Measurements from ENCODE around the gene SP3. TPM values are rescaled to one million over a fixed set of nuclear protein-coding genes. Genes with fewer than 3 reads are reported as not detected.

SP3 gene
- 32.3 and 65.4 TPM in 2 replicates for total RNA-seq

- peak; percentile 68 for DNase-seq (ENCODE audit: extremely low read depth, low read depth, low spot score)
Measured at GRCh38 chr2:173965372-173966025, at the start of gene SP3. TSS of gene SP3 (minus strand) at chr2:173965373. CDS start at chr2:173965171, 202 bp downstream.

- no peak for DNase-seq (ENCODE audit: extremely low read depth, low read depth, low spot score)
Measured at GRCh38 chr2:174014699-174015070, 49.5 kb upstream of the SP3 start.

GRCh38 chr2:174014011-174014698 is 49.0 kb upstream of the SP3 start:
- no peak for DNase-seq (ENCODE audit: extremely low read depth, low read depth, low spot score)

- no peak for DNase-seq (ENCODE audit: extremely low read depth, low read depth, low spot score)
Measured at GRCh38 chr2:174013315-174013751, 48.2 kb upstream of the SP3 start.

- DNase-seq (ENCODE audit: extremely low read depth, low read depth, low spot score), result no peak
Measured at GRCh38 chr2:174012347-174013314, 47.5 kb upstream of the SP3 start.

GRCh38 chr2:174011796-174012195 is 46.6 kb upstream of the SP3 start:
- no peak for DNase-seq (ENCODE audit: extremely low read depth, low read depth, low spot score)

- no peak for DNase-seq (ENCODE audit: extremely low read depth, low read depth, low spot score)
Measured at GRCh38 chr2:174011173-174011572, 46.0 kb upstream of the SP3 start.

- no peak for DNase-seq (ENCODE audit: extremely low read depth, low read depth, low spot score)
Measured at GRCh38 chr2:174009488-174010223, 44.5 kb upstream of the SP3 start.

- no peak for DNase-seq (ENCODE audit: extremely low read depth, low read depth, low spot score)
Measured at GRCh38 chr2:174008720-174009119, 43.5 kb upstream of the SP3 start.

GRCh38 chr2:174007010-174007409 is 41.8 kb upstream of the SP3 start:
- DNase-seq (ENCODE audit: extremely low read depth, low read depth, low spot score), result no peak

- no peak for DNase-seq (ENCODE audit: extremely low read depth, low read depth, low spot score)
Measured at GRCh38 chr2:174005801-174006419, 40.7 kb upstream of the SP3 start.

- no peak for DNase-seq (ENCODE audit: extremely low read depth, low read depth, low spot score)
Measured at GRCh38 chr2:174004905-174005605, 39.9 kb upstream of the SP3 start.

GRCh38 chr2:174003720-174004695 is 38.8 kb upstream of the SP3 start:
- no peak for DNase-seq (ENCODE audit: extremely low read depth, low read depth, low spot score)

- no peak for DNase-seq (ENCODE audit: extremely low read depth, low read depth, low spot score)
Measured at GRCh38 chr2:174002679-174003078, 37.5 kb upstream of the SP3 start.

- DNase-seq (ENCODE audit: extremely low read depth, low read depth, low spot score), result no peak
Measured at GRCh38 chr2:174001107-174001506, 35.9 kb upstream of the SP3 start.

GRCh38 chr2:173999724-174000123 is 34.6 kb upstream of the SP3 start:
- DNase-seq (ENCODE audit: extremely low read depth, low read depth, low spot score), result no peak

- DNase-seq (ENCODE audit: extremely low read depth, low read depth, low spot score), result no peak
Measured at GRCh38 chr2:173999272-173999671, 34.1 kb upstream of the SP3 start.

GRCh38 chr2:173998386-173998785 is 33.2 kb upstream of the SP3 start:
- no peak for DNase-seq (ENCODE audit: extremely low read depth, low read depth, low spot score)

All from glomerular endothelial cell (primary cell).